Hematopoietic multipotent progenitor cell treated with erythropoietin and hydrocortisone succinate and interleukin-3 and kit ligand, for 8 days (in vitro differentiated cells): ENCODE measurements around the gene BHLHE23.

Experiments used
- DNase-seq: peaks from one replicate; pipeline ENCODE4 v3.0.0-alpha.2; 2015

The BHLHE23 gene

GRCh38 chr20:62958388-62959100 is 48.2 kb downstream of the BHLHE23 start:
- no peak for DNase-seq

DNA sequence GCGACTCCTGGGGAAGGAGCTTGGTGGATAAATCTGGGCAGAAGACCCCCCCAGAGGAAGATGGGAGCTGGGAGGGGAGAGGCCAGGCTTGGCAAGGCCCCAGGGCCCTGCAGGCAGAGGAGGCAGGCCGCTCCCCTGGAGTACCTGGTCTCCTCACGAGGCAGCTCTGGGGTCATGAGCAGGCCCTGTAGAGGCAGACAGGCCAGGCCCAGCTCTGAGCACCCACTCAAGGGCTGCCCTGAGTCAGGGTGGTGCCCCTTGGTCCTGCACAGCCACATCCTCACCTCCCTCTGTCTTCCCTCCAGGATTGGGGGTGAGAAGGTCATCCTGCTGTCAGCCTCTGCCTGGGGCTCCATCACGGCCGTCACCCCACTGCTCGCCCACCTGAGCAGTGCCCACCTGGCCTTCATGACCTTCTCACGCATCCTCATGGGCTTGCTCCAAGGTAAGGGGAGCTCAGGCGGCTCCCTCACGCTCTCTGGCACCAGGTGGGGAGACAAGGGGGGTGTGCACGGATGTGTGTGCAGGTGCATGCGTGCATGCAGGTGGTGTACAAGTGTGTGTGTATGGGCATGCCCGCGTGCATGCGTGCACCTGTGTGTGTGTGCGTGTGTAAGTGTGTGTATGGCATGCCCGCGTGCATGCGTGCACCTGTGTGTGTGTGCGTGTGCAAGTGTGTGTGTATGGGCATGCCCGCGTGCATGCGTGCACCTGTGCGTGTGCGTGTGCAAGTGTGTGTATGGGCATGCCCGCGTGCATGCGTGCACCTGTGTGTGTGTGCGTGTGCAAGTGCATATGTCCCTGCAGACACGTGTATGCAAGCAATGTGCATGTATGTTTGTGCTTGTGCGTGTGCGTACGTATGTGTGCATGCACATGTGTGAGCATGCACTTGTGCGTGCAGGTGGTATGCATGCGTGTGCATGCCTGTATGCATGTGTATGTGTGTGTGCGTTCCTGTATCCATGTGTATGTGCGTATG is 49.3 kb downstream of the BHLHE23 start:
- no peak for DNase-seq

DNA sequence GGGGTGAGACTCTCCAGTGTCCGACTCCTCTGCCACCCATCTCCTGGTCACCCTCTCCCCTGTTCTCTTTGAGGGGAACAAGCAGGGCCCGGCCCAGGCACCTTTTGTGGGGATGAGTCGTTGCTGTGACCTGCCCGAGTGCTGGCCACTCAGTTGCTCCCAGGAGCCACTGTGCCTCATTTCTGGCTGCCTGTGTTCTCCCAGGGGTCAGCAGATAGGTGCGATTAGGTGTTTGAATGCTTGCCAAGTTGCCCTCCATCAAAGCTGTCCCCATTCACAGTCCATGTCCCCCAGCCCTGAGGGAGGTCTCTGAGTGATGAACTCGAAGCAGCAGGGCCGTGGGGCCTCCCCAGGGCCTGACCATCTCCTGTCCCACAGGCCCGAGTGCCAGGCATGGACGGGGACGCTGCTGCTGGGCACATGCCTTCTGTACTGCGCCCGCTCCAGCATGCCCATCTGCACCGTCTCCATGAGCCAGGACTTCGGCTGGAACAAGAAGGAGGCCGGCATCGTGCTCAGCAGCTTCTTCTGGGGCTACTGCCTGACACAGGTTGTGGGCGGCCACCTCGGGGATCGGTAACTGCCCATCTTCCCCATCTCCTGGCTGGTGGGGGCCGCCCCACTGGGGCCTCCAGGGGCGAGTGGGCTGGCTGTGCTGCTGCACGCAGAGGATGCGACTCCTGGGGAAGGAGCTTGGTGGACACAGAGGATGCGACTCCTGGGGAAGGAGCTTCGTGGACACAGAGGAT is 50.2 kb downstream of the BHLHE23 start:
- DNase-seq = no peak
